ENCODE data around the gene PAX1. TPM values are rescaled to one million over a fixed set of nuclear protein-coding genes. Genes with fewer than 3 reads are reported as not detected.

Gene PAX1
- total and polyA plus RNA-seq, 2 of the 13 experiments (the other 11 are each of a cell fraction or from before 2014, with no cell fraction given): not detected

GRCh38 chr20:21707999-21708737 lies 2.7 kb downstream of the PAX1 start (continued):
- TF ChIP-seq ZNF329 (CRISPR knock-in tag; IDR thresholded peaks at IDR 0.05; ENCODE audit: low read depth) (no peak), XRCC5 (optimal IDR thresholded peaks at IDR 0.05; ENCODE audit: low read length) (no peak), ZNF788 (CRISPR knock-in tag; IDR thresholded peaks at IDR 0.05; ENCODE audit: borderline replicate concordance) (no peak), SP5 (CRISPR knock-in tag; IDR thresholded peaks at IDR 0.05; ENCODE audit: borderline replicate concordance, low read depth) (no peak), SATB2 (CRISPR knock-in tag; IDR thresholded peaks at IDR 0.05) (no peak), ZNF850 (CRISPR knock-in tag; conservative IDR thresholded peaks at IDR 0.05) (no peak), MTA3 (CRISPR knock-in tag; IDR thresholded peaks at IDR 0.05) (no peak)

GRCh38 chr20:21708738-21709534 lies 3.5 kb downstream of the PAX1 start:
- Histone ChIP-seq H3K9ac (ENCODE audit: insufficient read depth, low read depth, low read length) (no peak overlapping the region), H3K9me3 (ENCODE audit: low read length) (no peaks in the 10 kb centered on the region), H3K4me1 (ENCODE audit: insufficient read depth, low read length) (no peaks in the 10 kb centered on the region), H2AFZ (ENCODE audit: low read length) (no peak overlapping the region), H3K4me2 (ENCODE audit: low read depth, low read length) (no peak overlapping the region), H3K27me3 (ENCODE audit: control insufficient read depth in 1 of 2, insufficient read depth in 2 of 2, low read length in 2 of 2) (peaks cover 26 to 76% of the 10 kb centered on the region in 2 experiments; a peak in 4 of 5 replicates), H3K27ac (ENCODE audit: extremely low read length, insufficient read depth, low read length) (no peak overlapping the region), H3K4me3 (replicated peaks in 1 of 3; ENCODE audit: insufficient read depth in 1 of 3, low read depth in 2 of 3, low read length in 3 of 3) (no peak overlapping the region), H3K36me3 (replicated peaks in 1 of 2; ENCODE audit: control insufficient read depth in 1 of 2, insufficient read depth in 2 of 2, low read length in 2 of 2) (no peaks in the 10 kb centered on the region), H4K20me1 (ENCODE audit: insufficient read depth, low read length) (no peaks in the 10 kb centered on the region; the same call in 1 of the 2 replicates), H3K79me2 (ENCODE audit: insufficient read depth, low read length) (no peaks in the 10 kb centered on the region)
- in situ Hi-C loops (cut with HindIII; ENCODE audit: extremely low pct_ligation_motif_present, low pct_unique_long_range_greater_than_20kb) (loop anchor here (10.0 kb wide), 2 partner anchors 396 to 536 kb away; no protein-coding TSS in a partner anchor), intact Hi-C loops (cut with micrococcal nuclease; ENCODE audit: unreplicated experiment) (no loop called here)
- ATAC-seq: no peak
- no peak for TF ChIP-seq ZNF562 (CRISPR knock-in tag; IDR thresholded peaks at IDR 0.05; ENCODE audit: borderline replicate concordance)
- TF ChIP-seq HNRNPK (IDR thresholded peaks at IDR 0.05; ENCODE audit: low read depth, low read length, poor library complexity, severe bottlenecking): peak; percentile 11
- peak; percentile 32 for TF ChIP-seq HNRNPLL (IDR thresholded peaks at IDR 0.05; ENCODE audit: low read depth, low read length, poor library complexity, severe bottlenecking)
- 20% methylated on average over 41 of the region's 43 CpGs for WGBS (ENCODE audit: low lambda C conversion rate)
- no peak for DNase-seq (ENCODE audit: low spot score)
- CTCF ChIA-PET (ENCODE audit: low intra/inter-chr PET ratio, low total read pairs): no interaction called here
- no TSS peak for BruUV-seq (replicated peaks)
- POLR2A ChIA-PET: no interaction called here
- no peak for FAIRE-seq

All from HepG2 (cell line).